HG03039 (cell line): Measurements from ENCODE around the gene ST6GALNAC6.
"Not testable (repeated sequence)": the region's sequence is repeated elsewhere in the genome, so short reads cannot be mapped to it uniquely, and the experiment has no call there.

Source experiments
- ATAC-seq: cut with Tn5 transposase; IDR thresholded peaks from one replicate; pipeline ENCODE4 v1.9.1; 2021; ENCODE audit warnings: mild to moderate bottlenecking, moderate library complexity; ENCODE audit not compliant: unreplicated experiment

ST6GALNAC6 gene

DNA sequence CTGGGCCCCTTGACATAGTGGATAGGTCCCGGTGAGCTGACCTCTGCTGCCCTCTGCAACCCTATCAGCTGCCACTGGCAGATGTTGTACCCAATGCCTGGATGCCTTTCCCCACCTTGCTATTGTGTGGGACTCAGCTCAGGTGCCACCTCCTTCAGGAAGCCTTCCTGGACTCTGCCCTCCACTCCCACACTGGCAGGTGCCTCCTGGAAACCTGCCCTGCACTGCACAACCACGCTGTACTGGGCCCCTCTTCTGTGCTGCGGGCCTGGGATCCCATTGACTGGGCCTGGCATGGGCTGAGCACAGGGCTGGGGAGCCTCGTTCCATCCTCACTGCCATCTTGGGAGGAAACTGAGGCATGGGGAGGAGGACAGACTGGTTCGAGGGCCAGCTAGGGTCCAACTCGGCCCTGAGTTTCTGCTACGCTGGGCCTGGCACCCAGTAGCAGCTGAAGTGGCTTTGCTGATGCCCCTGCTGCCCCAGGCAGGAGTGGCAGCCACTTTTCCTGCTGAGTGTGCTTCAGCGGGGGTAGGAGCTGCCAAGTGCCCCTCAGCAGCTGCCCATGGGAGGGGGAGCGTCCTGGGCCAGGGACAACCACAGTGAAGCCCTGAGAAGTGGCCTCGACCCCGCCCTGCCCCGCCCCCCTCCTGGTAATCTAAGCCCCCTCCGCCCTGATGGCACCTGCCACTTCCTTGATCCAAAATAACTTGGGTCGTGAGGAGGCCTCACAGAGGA lies 23.2 kb downstream of the ST6GALNAC6 start:
- no peak for ATAC-seq

- ATAC-seq = no peak
These were observed 24.0 kb downstream of the ST6GALNAC6 start for GRCh38 chr9:127875306-127875966.

GRCh38 chr9:127874301-127875221 lies 24.8 kb downstream of the ST6GALNAC6 start:
- ATAC-seq = no peak

DNA sequence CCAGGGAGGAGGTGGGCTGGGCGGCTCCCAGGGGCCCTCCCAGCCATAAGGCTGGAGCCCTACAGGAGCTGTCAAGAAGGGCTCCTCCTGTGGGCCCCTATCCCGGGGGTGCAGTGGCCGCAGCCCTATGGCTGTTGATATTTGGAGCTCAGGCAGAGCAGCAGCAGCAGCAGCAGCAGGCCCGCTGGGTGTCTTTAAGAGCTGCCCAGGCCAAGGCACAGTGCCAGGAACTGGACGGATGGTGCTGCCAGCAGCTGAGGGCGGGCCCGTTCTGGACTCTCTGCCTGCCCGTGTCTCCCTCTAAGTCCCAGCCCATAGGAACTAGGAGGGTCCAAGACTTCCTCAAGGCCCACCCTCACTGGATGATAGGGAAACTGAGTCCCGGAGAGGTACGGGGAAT lies 25.5 kb downstream of the ST6GALNAC6 start:
- ATAC-seq = no peak

DNA sequence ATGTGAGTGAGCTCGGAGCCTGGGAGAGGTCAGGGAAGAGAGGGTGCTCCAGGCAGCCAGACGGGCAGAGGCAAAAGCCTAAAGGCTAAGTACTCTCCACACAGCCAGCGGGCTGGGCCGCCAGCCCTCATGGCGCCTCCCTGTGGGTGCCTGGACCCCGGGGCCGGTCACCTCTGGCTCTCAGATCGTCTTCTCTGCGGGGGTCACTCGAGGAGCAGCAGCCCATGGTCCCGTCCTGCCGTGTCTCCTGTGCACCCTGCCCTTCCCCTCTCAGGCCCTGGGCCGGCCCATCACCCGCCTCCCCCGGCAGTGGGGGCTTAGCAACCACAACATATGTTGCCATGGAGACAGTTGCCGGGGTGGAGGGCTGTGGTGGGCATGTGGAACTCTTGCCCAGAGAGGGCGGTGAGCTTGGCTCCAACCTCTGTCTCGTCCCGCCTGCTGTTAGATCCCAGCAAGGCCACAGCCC lies 26.1 kb downstream of the ST6GALNAC6 start:
- ATAC-seq = no peak

DNA sequence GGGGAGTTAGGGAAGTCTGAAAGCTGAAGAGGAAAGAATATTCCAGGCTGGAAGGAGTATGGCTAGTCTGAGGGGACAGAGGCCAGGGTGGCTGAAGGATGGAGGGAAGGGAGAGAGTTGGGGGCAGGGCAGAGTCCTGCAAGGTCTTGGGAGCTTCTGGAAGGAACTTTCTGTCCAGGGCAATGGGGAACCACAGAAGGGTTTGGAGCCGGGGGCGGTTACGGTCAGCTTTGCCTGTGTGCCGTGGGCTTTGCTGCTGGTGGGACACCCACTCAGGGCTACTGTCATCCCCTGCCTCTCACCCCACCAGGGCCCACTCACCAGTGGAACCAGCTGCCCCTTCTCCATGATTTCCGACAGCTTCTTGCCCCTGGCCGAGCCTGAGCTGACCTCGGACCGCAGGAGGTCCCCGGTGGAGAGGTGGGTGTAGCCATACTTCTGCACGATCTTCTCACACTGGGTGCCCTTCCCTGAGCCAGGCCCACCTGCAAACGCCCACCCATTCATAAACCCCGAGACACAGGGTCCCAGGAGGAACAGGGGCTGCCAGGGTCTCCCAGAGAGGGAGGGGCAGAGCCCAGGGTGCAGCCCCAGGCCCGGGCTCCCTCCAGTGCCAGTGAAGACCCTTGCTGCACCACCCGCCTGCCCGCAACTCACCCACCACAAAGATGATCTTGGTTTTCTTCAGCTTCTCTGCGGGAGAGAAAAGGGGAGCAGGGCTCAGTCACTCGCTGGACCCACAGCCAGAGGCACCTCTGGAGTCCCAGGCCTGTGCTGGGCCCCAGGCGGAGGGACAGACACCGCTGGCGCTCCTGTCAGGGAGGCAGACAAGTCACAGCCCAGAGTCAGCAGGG lies 26.8 kb downstream of the ST6GALNAC6 start:
- no peak for ATAC-seq

DNA sequence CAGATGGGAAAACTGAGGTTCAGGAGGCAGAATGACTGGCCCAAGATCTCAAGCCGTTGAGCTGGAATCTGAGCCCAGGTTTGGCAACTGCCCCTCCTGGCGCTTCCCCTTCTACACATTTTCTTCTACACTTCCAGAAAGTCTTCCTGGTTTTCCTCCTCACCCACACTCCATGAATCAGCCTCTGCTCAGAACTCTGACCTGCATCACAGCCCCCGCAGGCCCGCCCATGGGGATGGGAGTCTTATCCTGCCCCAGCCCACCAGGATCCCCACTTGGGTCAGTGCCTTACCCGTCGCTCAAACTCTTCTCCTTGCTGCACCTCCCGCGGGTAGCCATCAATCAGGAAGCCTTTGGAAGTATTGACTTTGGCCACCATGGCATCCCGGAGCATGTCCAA lies 27.9 kb downstream of the ST6GALNAC6 start:
- ATAC-seq = no peak

DNA sequence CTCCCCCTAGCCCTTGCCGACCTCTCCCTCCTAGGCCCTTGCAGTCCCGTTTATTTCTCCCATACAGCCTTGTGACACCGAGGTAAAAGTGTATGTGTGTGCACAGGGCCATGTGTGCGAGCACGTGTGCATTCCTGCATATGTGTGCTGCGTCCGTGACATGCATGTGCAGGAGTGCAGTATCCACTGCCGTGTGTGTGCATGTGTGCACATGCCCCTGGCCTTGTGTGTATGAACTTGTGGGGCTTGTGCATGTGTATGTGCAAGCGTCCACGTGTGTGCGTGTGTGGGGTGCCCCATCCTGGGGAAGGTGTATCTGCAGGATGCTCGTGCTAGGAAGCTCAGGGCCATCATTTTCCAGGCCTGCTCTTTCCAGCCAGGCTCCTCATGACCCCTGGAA lies 28.5 kb downstream of the ST6GALNAC6 start:
- ATAC-seq = no peak

- ATAC-seq = not testable (repeated sequence)
These were observed 29.3 kb downstream of the ST6GALNAC6 start for GRCh38 chr9:127870153-127870491.

GRCh38 chr9:127869310-127870152 lies 29.9 kb downstream of the ST6GALNAC6 start:
- peak; percentile 62 for ATAC-seq

DNA sequence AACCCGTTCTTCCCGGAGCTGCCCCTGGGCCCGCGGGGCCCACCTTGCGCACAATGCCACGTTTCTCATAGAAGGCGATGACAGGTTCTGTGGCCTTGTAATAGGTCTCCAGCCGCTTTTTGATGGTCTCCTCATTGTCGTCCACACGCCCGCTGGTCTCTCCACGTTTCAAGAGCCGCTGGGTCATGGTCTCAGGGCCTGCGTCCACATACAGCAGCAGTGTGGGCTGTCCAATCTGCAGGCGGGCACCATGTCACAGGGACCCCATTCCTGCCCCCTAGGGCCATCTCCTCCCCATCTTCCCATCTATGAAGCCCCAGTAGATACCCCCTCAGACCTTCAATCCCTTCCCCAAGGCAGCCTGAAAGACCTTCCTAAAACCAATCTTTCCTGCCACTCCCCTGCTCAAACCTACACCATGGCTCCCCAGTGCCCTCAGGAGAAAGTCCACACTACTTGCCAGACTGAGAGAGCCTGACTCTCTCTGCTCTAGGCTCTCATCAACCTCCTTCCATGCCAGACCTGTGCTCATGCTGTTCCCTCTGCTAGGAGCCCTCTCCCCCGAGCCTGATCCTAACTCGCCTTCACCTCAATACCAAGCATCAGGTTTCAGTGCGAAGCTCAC lies 31.0 kb downstream of the ST6GALNAC6 start:
- no peak for ATAC-seq

- no peak for ATAC-seq
These were observed 31.8 kb downstream of the ST6GALNAC6 start for GRCh38 chr9:127867356-127868277.

GRCh38 chr9:127866535-127866934 lies 32.9 kb downstream of the ST6GALNAC6 start:
- no peak for ATAC-seq

DNA sequence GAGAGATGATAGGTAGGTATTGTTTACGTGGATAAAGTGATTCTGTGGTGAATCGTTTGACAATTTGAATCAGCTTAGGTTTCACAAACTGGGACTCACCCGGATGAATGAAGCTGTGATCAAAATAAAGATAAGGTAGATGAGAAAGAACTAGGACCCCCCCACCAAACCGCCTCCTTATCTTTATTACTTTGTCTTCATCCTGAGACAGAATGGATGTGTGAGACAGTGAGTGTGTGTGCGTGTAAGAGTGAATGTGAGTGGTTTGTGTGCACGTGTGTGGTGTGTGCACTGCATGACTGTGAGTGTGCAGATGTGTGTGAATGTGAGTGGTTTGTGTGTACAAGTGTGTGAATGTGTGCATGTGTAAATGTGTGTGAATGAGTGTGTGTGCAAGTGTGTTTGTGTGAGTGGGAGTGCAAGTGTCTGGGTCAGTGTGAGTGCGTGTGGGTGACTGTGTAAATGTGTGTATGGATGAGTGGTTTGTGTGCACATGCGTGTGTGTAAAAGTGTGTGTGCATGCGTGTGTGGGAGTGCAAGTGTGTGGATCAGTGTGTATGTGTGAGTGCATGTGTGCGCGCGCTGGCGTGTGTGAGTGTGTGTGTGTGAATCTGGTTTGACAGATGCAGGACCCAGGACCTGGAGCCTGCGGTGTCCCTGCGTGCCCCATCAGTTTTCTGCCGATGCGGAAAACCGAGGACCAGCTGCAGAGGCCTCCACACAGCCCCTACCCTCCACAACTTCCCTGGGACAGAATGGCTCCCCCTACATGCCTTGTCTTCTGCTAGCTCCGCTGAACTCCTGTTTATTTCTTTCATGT lies 33.5 kb downstream of the ST6GALNAC6 start:
- no peak for ATAC-seq

DNA sequence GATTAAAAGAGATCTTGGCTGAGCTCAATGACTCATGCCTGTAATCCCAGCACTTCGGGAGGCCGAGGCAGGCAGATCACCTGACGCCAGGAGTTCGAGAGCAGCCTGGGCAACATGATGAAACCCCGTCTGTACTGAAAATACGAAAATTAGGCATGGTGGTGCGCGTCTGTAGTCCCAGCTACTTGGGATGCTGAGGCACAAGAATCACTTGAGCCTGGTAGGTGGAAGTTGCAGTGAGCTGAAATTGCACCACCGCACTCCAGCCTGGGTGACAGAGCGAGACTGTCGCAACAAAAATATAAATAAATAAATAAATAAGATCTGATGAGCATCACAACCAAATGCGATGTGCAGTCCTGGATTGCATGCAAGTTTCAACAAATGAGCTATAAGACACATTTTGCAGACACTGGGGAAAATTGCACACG lies 36.2 kb downstream of the ST6GALNAC6 start:
- ATAC-seq = no peak

DNA sequence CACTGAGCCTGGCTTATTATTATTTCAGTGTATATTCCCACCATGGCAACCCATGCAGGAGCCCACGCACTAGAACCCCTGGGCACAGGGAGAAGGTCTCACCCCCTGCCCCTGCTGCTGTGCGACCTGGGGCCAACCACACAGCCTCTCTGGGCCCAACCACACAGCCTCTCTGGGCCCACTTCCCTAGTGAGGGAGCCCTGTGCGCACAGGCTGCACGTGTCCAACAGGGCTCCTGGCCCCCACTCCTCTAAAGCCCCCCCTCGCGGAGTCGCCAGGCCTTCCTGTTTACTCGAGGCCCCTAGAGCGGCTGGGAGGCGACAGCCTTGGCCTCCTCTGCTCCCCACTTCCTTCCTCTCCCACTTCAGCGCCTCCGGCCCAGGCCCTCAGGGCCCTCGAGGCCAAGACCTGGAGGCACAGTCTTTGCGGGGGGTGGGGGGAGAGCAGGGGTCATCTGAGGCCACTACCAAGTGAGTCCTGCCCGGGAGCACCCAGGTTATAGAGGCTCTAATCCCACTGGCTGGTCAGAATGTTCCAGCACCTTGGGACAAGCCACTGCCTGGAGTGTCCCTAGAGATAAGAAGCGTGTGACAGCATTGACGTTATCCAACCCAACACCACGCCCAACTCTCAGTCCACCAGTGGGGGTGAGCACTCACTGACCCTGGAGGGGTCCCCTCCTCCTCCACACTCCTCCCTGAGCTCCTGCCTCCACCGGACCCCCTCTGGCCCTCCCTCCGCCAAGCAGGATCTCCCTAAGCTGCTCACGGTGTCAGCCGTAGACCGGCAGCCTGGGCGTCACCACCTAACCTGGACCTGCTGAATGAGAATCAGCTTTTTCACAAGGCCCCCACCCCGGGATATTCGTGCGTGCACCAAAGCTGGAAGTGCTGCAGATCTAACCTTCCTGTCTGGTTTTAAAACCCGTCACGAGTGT lies 37.1 kb downstream of the ST6GALNAC6 start:
- no peak for ATAC-seq
